ENCODE results near the gene DUSP3.
"Not testable (repeated sequence)": the region's sequence is repeated elsewhere in the genome, so short reads cannot be mapped to it uniquely, and the experiment has no call there.

The DUSP3 gene

DNA sequence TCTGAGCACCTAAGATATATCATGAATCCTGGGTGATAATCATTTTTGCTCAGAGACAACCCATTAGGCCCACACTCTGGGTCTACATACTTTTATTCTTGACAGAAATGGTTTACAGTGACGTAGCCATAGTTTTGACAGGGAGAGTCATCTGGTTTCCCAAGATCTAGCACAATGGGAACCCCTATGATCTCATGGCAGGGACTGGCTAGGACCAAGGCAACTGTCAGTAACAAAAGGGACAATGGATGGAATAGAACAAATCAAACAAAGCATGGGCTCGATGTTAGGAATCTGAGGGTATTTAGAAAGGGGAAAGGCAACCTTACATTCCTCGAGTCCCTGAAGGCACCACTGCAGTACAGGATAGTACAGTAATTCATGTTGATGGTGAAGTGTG lies 22.0 kb upstream of the DUSP3 start:
- DNase-seq (no peak), ATAC-seq (no peak)

GRCh38 chr17:43799047-43799446 lies 20.3 kb upstream of the DUSP3 start:
- ATAC-seq (no peak), DNase-seq (no peak)

DNA sequence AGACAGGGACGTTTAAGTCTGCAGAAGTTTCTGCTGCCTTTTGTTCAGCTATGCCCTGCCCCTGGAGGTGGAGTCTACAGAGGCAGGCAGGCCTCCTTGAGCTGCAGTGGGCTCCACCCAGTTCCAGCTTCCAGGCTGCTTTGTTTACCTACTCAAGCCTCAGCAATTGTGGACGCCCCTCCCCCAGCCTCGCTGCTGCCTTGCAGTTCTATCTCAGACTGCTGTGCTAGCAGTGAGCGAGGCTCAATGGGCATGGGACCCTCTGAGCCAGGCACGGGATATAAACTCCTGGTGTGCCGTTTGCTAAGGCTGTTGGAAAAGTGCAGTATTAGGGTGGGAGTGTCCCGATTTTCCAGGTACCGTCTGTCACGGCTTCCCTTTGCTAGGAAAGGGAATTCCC lies 19.2 kb upstream of the DUSP3 start:
- not testable (repeated sequence) for DNase-seq, ATAC-seq

DNA sequence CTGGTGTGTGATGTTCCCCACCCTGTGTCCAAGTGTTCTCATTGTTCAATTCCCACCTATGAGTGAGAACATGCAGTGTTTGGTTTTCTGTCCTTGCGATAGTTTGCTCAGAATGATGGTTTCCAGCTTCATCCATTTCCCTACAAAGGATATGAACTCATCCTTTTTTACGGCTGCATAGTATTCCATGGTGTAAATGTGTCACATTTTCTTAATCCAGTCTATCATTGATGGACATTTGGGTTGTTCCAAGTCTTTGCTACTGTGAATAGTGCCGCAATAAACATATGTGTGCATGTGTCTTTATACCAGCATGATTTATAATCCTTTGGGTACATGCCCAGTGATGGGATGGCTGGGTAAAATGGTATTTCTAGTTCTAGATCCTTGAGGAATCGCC lies 13.9 kb upstream of the DUSP3 start:
- DNase-seq, ATAC-seq: not testable (repeated sequence)

DNA sequence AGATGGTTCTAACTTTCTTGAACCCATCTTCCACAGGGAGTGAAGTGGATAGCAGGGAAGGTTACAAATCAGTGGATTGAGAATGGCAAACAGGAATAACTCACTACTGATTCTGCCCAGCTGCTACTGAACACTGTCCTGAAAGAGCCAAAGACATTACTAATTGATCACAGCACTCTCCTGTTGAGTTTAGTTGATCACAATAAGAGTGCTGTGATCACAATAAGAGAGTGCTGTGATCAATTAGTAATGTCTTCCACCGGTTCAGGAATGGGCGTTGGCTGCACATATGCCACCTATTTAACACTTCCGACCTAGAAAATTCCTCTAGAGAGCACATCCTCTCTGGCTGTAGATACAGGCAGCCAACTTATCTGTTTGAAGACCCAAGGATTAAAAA lies 12.8 kb upstream of the DUSP3 start:
- no peak for DNase-seq
- ATAC-seq = no peak

GRCh38 chr17:43790311-43790940 lies 11.6 kb upstream of the DUSP3 start:
- ATAC-seq (no peak), DNase-seq (no peak)

GRCh38 chr17:43789482-43789881 lies 10.7 kb upstream of the DUSP3 start:
- DNase-seq (no peak), ATAC-seq (no peak)

- DNase-seq (no peak), ATAC-seq (no peak)
Observed at GRCh38 chr17:43788540-43788939, 9.8 kb upstream of the DUSP3 start.

- no peak for ATAC-seq
- no peak for DNase-seq
Observed at GRCh38 chr17:43787728-43788127, 9.0 kb upstream of the DUSP3 start.

GRCh38 chr17:43784628-43785101 lies 5.9 kb upstream of the DUSP3 start:
- DNase-seq = no peak
- ATAC-seq = no peak

DNA sequence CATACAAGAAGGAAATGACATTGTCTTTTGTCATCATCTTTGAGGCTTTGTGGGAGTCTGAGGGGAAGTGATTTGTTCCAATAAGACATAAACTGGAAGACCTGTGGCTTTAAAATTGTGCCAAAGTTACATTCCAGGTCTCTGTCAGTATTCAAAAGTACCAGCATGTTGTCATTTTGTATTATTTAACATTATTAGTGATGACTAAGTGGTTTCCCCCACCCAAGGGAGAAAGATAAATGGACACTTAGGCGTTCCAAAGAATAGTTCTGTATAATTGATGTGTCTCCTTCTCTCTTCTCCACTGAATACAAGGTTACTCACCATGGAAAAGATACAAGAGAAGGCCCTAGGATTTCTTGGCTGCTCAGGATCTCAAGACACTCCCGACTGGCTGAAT lies 5.3 kb upstream of the DUSP3 start:
- DNase-seq = no peak
- ATAC-seq = no peak

- ATAC-seq = no peak
- DNase-seq = no peak
Observed at GRCh38 chr17:43782913-43783680, 4.3 kb upstream of the DUSP3 start.

GRCh38 chr17:43780135-43780534 lies 1.4 kb upstream of the DUSP3 start, which contains the start of gene CFAP97D1:
CFAP97D1 (plus strand) TSS chr17:43780435; CDS start chr17:43780463, 28 bp downstream.
- DNase-seq = no peak
- ATAC-seq = no peak

GRCh38 chr17:43779145-43780125 lies 658 bp upstream of the DUSP3 start:
- ATAC-seq = peak; percentile 41
- DNase-seq = no peak

GRCh38 chr17:43774304-43775250 lies 4.2 kb downstream of the DUSP3 start:
- DNase-seq = no peak
- no peak for ATAC-seq

DNA sequence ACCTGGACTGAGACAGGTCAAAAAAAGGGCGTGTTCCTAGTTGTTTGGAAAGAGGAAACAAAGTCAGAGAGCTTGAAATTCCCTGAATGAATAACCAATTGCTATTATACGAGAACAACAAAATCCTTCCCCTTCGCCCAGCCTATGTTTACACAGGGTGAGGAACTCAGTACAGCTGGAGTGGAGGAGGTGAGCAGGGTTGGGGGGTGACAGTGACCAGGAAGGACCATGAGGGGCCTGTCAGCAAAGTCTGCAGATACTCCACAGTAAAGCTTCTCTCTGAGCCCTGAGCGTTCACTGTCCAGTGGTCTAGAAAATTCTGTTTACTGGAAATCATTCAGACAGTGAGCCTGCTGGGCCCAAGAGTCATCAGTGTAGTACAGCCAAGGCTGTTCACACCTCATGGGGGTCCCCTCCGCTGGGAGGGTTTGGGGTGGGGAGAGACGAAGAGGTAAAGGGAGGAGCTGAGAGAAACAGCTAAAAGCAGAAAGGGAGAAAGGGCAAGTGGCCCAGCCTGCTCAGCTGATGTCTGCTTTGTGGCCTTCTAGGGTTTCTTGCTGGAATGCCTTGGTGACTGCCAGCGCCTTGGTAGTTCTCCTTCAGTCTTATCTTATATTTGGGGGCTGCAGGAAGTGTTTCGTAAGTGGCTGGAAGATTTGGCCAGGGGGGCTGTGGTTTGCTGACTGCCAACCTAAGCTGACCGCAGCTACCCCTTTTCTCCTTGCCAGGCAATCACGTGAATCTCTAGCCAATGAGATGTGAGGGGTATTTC lies 5.7 kb downstream of the DUSP3 start:
- ATAC-seq = no peak
- no peak for DNase-seq

DNA sequence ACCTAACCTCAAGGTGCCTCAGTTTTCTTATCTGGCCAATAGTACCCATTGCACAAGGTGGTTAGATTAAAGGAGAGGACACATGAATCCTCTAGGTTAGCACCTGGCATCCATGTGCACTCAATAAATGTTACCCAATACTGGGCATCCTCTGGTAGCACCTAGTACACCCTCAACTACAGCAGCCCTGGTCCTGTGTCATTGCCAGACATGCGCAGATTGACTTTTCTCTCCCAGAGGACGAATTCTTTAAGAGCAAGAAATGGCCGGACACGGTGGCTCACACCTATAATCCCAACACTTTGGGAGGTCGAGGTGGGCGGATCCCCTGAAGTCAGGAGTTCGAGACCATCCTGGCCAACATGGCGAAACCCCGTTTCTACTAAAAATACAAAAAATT lies 7.3 kb downstream of the DUSP3 start:
- ATAC-seq (no peak), DNase-seq (no peak)

- ATAC-seq = no peak
- no peak for DNase-seq
Observed at GRCh38 chr17:43770957-43771356, 7.8 kb downstream of the DUSP3 start.

DNA sequence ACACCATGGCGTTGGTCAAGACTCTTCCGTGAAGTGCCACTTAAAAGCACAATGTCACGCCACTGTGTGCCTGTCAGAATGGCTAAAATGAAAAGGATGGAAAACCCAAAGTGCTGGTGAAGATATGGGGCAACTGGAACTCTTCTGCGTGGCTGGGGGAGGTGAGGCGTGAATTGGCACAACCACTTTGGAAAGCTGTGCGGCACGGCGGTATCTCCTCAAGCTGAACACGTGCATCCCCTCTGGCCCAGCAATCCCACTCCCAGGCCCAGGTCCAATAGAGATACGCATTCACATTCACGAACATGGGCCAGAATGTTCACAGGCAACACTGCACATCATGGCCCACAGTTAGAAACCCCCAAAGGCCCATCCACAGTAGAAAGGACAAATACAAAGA lies 8.9 kb downstream of the DUSP3 start:
- DNase-seq (no peak), ATAC-seq (no peak)

DNA sequence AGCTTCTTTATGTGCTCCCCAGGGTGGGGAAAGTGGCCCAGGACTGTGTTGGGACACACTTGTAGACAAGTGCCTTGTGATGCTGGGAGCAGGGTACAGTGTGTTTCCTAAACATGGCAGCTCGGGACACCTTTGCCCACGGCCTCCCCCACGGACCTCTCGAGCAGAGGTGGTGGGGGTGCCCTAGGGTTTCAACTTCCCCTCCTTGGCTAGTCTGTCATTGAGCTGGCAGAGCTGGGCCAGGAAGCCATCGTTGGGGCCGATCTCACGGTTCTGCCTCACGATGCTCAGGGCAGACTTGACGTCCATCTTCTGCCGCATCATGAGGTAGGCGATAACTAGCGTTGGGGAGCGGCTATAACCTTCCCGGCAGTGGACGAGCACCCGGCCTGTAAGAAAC lies 9.4 kb downstream of the DUSP3 start:
- ATAC-seq (no peak), DNase-seq (no peak)

GRCh38 chr17:43768943-43769342 lies 9.8 kb downstream of the DUSP3 start:
- DNase-seq (no peak), ATAC-seq (no peak)
